Right atrium auricular region (tissue), 2 donors: ENCODE data around the gene PCSK5. TPM values are rescaled to one million over a fixed set of nuclear protein-coding genes. Genes with fewer than 3 reads are reported as not detected.

ENCODE experiments used
- DNase-seq: peaks from one replicate; pipeline ENCODE4 v3.0.0-alpha.2; 2019; ENCODE audit warnings: low spot score
- H3K27ac ChIP-seq, 2 donors: fragments of 200-600 bp; sonication (generic); 1 replicate in 1 of 2; 2 replicates in 1 of 2; pipeline ENCODE4 v1.5.1; 2016 to 2019
- H3K27me3 ChIP-seq, 2 donors: fragments of 200-600 bp; sonication (generic); one replicate each; pipeline versions ENCODE4 v1.5.1 to v1.6.0; 2017 to 2019
- H3K36me3 ChIP-seq: fragments of 200-600 bp; sonication (generic); one replicate; pipeline ENCODE4 v1.5.1; 2016
- H3K4me1 ChIP-seq, 2 donors: fragments of 200-600 bp; sonication (generic); one replicate each; pipeline versions ENCODE4 v1.5.1 to v1.6.0; 2017 to 2019
- H3K4me3 ChIP-seq, 2 donors: fragments of 200-600 bp; sonication (generic); 1 replicate in 1 of 2; 2 replicates in 1 of 2; pipeline ENCODE4 v1.5.1; 2017 to 2019; ENCODE audit warnings: mild to moderate bottlenecking in 1 of 2, moderate library complexity in 1 of 2
- H3K9me3 ChIP-seq, 2 donors: fragments of 200-600 bp; sonication (generic); one replicate each; pipeline ENCODE4 v1.5.1; 2019
- CTCF ChIP-seq, 2 donors: fragments of 200-600 bp; sonication (generic); IDR thresholded peaks; one replicate each; pipeline ENCODE4 v1.5.1; 2019; ENCODE audit warnings: antibody characterized with exemption in 2 of 2
- total RNA-seq, 2 donors: library from RNA; depleted of rRNA; stranded (reverse); fragments of >200 nt; gene quantifications; one replicate each; pipeline ENCODE4 v1.1.0, GENCODE V29; 2016

PCSK5 gene
- total RNA-seq, 2 donors from 2014 or later = 5.3 to 6.5 TPM

- H3K27me3 ChIP-seq = no peaks in the 10 kb centered on the region
- H3K27ac ChIP-seq = no peak overlapping the region
- H3K4me3 ChIP-seq = no peak overlapping the region
- H3K9me3 ChIP-seq = no peaks in the 10 kb centered on the region
- no peak for TF ChIP-seq CTCF (IDR thresholded peaks at IDR 0.05)
- H3K4me1 ChIP-seq = no peaks in the 10 kb centered on the region
- DNase-seq = no peak
- H3K36me3 ChIP-seq = no peaks in the 10 kb centered on the region
Observed at GRCh38 chr9:76027861-76028260, 137.4 kb downstream of the PCSK5 start.

GRCh38 chr9:76032038-76032796, 141.7 kb downstream of the PCSK5 start:
- no peak overlapping the region for H3K27ac ChIP-seq
- H3K27me3 ChIP-seq = no peaks in the 10 kb centered on the region
- TF ChIP-seq CTCF (IDR thresholded peaks at IDR 0.05) = no peak
- no peak for DNase-seq
- no peaks in the 10 kb centered on the region for H3K36me3 ChIP-seq
- no peak overlapping the region for H3K4me3 ChIP-seq
- H3K9me3 ChIP-seq = no peaks in the 10 kb centered on the region
- no peaks in the 10 kb centered on the region for H3K4me1 ChIP-seq

GRCh38 chr9:76032797-76033373, 142.4 kb downstream of the PCSK5 start:
- no peak for TF ChIP-seq CTCF (IDR thresholded peaks at IDR 0.05)
- H3K9me3 ChIP-seq = no peaks in the 10 kb centered on the region
- H3K4me3 ChIP-seq = no peak overlapping the region
- no peaks in the 10 kb centered on the region for H3K4me1 ChIP-seq
- DNase-seq = no peak
- no peak overlapping the region for H3K27ac ChIP-seq
- no peaks in the 10 kb centered on the region for H3K27me3 ChIP-seq
- no peaks in the 10 kb centered on the region for H3K36me3 ChIP-seq

GRCh38 chr9:76034049-76034448, 143.6 kb downstream of the PCSK5 start:
- Histone ChIP-seq H3K4me1 (no peaks in the 10 kb centered on the region), H3K27ac (no peak overlapping the region), H3K27me3 (no peaks in the 10 kb centered on the region), H3K4me3 (no peak overlapping the region), H3K9me3 (no peaks in the 10 kb centered on the region), H3K36me3 (no peaks in the 10 kb centered on the region)
- no peak for DNase-seq
- TF ChIP-seq CTCF (IDR thresholded peaks at IDR 0.05) = no peak

- Histone ChIP-seq H3K36me3 (no peaks in the 10 kb centered on the region), H3K27me3 (no peaks in the 10 kb centered on the region), H3K9me3 (no peaks in the 10 kb centered on the region), H3K27ac (no peak overlapping the region), H3K4me3 (no peak overlapping the region), H3K4me1 (no peaks in the 10 kb centered on the region)
- no peak for TF ChIP-seq CTCF (IDR thresholded peaks at IDR 0.05)
- DNase-seq = no peak
Observed at GRCh38 chr9:76036762-76037161, 146.3 kb downstream of the PCSK5 start.
